HG03520 (cell line): ENCODE results near the gene AMY1C.
"Not testable (repeated sequence)": the region's sequence is repeated elsewhere in the genome, so short reads cannot be mapped to it uniquely, and the experiment has no call there.

Source experiments
- ATAC-seq: cut with Tn5 transposase; IDR thresholded peaks from one replicate; pipeline ENCODE4 v1.9.1; 2021; ENCODE audit warnings: mild to moderate bottlenecking, moderate library complexity; ENCODE audit not compliant: unreplicated experiment

AMY1C gene

GRCh38 chr1:103749598-103749997, at the start of gene AMY1C:
TSS of gene AMY1C (plus strand) at chr1:103749898. CDS start at chr1:103750470, 572 bp downstream.
- not testable (repeated sequence) for ATAC-seq

- ATAC-seq: not testable (repeated sequence)
Measured at GRCh38 chr1:103700669-103701068, 49.0 kb upstream of the AMY1C start.

GRCh38 chr1:103701256-103701655, 48.4 kb upstream of the AMY1C start:
- ATAC-seq: not testable (repeated sequence)

- ATAC-seq: not testable (repeated sequence)
Measured at GRCh38 chr1:103707670-103708069, 42.0 kb upstream of the AMY1C start.

- not testable (repeated sequence) for ATAC-seq
Measured at GRCh38 chr1:103710381-103710780, 39.3 kb upstream of the AMY1C start.

GRCh38 chr1:103717404-103717803, 32.3 kb upstream of the AMY1C start:
- ATAC-seq: not testable (repeated sequence)

GRCh38 chr1:103721473-103721872, 28.2 kb upstream of the AMY1C start:
- ATAC-seq: not testable (repeated sequence)

GRCh38 chr1:103735334-103735733, 14.4 kb upstream of the AMY1C start:
- not testable (repeated sequence) for ATAC-seq

- ATAC-seq: not testable (repeated sequence)
Measured at GRCh38 chr1:103738031-103738430, 11.7 kb upstream of the AMY1C start.

- not testable (repeated sequence) for ATAC-seq
Measured at GRCh38 chr1:103744449-103744848, 5.2 kb upstream of the AMY1C start.

GRCh38 chr1:103745040-103745439, 4.7 kb upstream of the AMY1C start:
- ATAC-seq: not testable (repeated sequence)

GRCh38 chr1:103748273-103748672, 1.4 kb upstream of the AMY1C start:
- ATAC-seq: not testable (repeated sequence)

GRCh38 chr1:103761896-103762295, 12.2 kb downstream of the AMY1C start:
- no peak for ATAC-seq

GRCh38 chr1:103779932-103780331, 30.2 kb downstream of the AMY1C start:
- ATAC-seq: no peak

GRCh38 chr1:103783944-103784377, 34.3 kb downstream of the AMY1C start:
- peak; percentile 68 for ATAC-seq

- no peak for ATAC-seq
Measured at GRCh38 chr1:103788377-103788776, 38.7 kb downstream of the AMY1C start.

- no peak for ATAC-seq
Measured at GRCh38 chr1:103790172-103790571, 40.5 kb downstream of the AMY1C start.
